Measurements from ENCODE around the gene WWOX.

Gene WWOX

DNA sequence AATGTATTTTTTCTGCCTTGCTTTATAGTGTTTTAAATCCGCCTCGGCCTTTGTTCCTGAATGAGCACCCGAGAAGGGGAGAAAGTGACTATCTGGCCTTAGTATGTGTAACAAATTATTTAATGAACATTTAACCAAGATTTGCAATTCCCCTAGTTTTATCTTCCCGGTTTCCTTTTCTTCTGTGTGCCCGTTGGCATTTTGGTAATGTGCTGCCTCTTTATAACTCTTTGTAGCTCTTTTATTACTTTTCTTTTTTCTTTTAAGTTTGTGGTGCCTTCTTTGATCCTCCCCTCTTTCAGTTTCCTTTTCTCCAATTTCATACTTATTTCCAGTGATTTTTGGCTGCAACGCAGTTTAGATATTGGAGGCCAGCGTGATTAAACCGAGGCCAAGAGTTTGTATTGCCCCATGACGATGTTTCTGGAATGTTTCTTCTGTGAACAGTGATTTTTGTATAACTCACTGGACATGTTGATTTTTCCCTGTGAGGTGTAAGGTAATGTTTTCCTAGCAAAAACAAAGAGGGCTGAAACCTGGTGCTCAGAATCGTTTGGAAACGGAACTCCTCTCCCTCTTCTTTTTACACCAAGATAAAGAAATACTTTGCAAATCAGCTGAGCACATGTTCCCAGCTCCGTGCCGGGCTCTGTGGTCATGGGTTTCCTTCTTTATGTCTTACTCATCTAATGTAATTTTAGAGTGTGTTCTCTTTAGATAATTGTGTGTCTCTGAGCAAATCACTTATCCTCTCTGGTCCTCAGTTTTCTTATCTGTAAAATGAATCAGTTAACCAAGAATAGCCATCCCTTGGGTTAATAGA is 344.3 kb downstream of the WWOX start:
- DNase-seq: peak; percentile 38

DNA sequence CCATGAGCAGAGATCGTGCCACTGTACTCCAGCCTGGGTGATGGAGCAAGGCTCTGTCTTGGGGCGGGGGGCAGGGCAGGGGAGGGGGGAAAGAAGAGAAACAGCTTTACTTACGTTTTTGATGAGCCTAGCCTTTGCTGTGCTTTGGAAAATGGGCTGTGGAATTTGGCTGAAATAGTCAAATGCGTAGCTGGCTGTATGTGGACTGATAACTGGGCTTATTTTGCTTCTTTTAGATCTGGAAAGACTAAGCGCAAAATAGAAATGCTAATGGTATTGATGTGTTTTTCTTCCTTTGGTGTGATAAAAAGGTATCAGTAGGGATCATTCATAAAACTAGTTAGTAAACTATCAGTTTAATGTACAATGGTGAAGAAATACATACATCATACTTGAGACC is 346.4 kb downstream of the WWOX start:
- no peak for DNase-seq

GRCh38 chr16:78446486-78446885 is 347.0 kb downstream of the WWOX start:
- DNase-seq: no peak

GRCh38 chr16:78446992-78447563 is 347.6 kb downstream of the WWOX start:
- DNase-seq: no peak

DNA sequence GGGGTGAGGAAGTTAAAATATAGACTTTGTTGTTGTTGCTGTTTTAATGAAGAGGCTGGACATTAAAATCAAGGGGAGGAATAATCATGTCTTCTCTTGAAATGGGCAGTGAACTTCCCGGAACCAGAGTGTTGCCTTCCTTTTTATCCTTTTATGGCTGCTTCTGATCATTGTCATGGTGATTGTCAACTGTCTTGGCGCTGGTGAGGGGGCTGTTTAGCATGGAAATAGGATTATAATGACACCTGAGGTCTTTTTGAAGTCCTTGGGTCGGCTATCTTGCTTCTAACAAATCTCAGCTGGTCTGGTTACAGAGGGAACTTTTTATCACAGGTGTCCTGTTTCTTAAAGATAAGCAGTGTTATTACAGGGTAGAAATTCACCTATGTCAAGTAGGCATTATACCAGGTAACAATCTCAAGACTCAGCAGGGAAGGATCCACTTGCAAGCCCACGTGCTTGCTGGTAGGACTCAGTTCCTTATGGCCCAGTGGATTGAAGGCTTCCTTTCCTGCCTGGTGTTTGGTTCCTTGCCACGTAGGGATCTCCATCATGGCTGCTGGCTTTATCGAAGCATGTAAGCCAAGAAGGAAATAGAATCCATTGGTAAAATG is 349.3 kb downstream of the WWOX start:
- DNase-seq: no peak

DNA sequence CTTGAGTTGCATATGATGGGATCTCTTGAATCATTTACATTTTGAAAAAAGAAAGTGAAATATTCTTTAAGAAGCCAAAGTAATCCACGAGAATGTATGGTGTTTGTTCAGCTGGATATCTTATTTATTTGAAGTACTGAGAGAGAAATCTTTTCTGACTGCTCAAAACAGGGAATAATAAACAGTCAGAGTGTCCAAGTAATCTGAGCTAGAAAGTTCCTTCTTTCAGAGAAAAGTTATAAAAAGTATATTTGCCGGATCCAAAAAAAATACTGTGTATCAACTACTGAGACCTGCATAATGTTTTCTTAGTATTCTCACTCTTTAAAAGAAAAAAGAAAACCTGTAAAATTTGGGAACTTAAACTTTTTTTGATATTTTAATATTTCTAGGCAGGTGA is 350.8 kb downstream of the WWOX start:
- DNase-seq: peak; percentile 31

GRCh38 chr16:78452025-78452555 is 352.6 kb downstream of the WWOX start:
- no peak for DNase-seq

DNA sequence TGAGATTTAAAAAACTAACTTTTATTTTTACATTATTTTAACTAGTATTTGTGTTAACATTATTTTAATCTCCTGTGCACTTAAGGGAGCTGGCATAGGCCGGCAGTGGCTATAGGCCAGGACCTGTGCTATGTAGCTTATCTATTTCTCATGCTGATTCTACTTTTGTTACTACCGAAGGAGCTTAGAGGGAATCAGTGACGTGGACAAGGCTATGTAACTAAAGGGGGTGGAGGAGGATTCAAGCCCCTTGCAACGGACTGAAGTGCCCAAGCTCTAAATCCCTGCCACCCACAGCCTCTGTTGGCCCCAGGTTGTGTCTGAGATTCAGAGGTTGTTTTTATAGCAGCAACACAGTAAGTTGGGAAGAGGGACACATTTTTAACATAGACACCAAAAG is 356.4 kb downstream of the WWOX start:
- DNase-seq: no peak

DNA sequence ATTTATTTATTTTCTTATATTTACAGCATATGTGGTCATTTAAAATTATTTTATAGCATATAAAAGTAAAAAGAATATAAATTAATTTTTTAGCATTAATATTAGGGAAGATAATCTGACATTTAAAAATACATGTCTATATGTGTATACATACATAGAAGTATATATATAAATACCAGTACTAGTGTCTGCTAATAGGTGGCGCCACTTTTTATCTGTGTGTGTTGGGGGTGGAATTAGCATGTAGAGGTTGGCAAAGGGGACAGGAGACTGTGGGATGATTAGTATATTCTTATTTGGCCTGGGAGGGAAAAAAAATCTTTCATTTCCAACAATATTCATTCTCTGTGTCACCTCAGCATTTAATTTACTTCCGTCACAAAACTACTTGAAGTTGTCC is 359.1 kb downstream of the WWOX start:
- no peak for DNase-seq

DNA sequence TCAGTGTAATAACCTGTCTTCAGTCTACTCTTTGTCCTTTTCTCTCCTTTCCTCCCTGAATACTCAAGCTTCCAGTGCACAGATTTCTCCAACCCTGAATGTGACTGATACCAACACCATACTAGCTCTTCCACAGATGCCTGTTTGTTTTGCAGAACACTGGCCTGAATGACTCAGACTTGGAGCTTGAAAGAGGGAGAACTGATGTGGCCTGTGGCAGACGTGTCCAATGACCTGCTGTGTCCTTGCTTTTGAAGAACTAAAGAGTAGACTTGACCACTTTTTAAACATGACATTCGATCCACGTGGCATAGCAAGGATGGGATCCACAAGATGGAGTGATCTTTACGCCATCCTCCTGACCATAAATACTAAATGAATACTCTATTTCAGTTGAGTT is 361.0 kb downstream of the WWOX start:
- DNase-seq: no peak

GRCh38 chr16:78461087-78461486 is 361.6 kb downstream of the WWOX start:
- no peak for DNase-seq

- no peak for DNase-seq
Measured at GRCh38 chr16:78461496-78462287, 362.2 kb downstream of the WWOX start.

DNA sequence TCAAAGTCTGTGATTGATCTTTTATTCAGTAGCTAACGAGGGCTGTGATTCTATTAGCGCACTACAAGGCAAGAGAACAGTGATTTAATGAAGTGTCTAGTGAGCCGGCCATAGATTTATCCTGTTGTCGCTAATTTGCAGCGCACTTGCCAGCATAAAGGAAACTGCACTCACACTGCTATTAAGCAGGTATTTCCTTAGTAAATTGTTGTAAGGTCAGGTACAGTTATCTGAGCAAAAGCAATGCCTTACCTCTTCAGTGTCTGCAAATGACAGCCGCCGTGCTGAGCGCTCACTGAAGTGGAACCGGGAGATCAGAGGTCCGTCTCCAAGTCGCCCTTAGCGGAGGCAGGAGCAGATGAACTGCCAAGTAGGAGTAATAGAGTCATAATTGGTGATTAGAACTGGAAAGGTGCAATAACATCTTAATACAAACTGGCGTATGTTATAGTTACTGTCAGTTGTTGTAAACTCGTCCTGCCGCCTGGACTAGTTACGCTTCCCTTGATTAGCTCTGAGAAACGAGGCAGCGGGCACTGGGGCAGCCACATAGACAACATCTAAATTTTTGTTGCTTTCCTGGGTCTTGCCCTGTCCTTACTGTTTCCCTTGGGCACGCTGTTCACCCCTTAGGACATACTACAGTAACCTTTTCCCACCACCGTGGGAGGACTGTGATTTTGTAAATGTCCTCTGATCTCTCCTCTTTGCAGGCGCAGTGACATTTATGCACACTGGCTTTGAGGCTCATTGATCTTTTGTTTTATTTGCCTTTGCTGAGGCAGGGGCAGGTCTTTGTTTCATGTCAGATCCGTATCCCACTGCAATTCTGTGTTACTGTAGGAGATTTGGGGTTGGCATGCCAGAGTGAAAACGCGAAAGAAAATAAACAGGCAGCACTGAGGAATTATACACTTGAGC is 363.1 kb downstream of the WWOX start:
- DNase-seq: peak; percentile 81

- DNase-seq: no peak
Measured at GRCh38 chr16:78463591-78463990, 364.1 kb downstream of the WWOX start.

DNA sequence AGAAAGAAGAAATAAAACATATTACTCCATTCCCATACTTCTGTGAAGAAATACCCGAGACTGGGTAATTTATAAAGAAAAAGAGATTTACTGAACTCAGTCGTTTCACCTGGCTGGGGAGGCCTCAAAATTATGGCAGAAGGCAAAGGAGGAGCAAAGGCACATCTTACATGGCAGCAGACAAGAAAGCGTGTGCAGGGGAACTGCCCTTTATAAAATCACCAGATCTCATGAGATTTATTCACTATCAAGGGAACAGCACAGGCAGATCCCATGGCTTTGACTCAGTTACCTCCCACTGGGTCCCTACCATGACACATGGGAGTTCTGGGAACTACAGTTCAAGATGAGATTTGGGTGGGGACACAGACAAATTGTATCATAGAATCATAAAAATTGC is 365.4 kb downstream of the WWOX start:
- no peak for DNase-seq

DNA sequence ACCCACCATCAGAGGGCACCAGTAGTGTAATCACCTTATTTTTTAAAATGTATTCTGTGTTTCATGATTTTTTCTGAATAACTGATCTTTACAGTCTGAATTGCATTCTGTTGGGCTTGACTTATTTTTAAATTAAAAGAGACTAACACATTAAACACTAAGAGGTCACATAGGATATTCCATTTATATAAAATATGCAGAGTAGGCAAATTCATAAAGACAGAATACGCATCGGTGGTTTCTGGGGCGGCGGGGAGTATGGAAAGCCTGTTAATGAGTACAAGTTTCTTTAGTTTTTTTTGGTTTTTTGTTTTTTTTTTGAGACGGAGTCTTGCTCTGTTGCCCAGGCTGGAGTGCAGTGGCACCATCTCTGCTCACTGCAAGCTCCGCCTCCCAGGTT is 366.3 kb downstream of the WWOX start:
- DNase-seq: no peak

DNA sequence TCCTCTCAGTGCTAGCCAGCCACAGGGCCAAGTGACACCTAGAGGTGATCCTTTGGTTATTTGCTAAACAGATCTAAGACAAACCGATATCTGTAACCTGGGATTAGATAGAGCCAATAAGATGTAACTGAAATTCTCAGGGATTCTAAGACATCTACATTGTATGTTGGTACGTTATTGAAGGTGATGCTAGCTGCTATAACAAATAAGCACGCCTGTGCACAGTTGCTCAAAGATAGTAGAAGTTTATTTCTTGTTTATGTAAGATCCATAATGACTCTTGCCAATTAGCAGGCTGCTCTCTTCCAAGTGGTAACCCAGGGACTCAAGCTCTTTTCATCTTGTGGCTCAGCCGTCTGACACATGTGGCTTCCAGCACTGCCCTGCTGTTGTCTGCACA is 370.3 kb downstream of the WWOX start:
- DNase-seq: no peak

DNA sequence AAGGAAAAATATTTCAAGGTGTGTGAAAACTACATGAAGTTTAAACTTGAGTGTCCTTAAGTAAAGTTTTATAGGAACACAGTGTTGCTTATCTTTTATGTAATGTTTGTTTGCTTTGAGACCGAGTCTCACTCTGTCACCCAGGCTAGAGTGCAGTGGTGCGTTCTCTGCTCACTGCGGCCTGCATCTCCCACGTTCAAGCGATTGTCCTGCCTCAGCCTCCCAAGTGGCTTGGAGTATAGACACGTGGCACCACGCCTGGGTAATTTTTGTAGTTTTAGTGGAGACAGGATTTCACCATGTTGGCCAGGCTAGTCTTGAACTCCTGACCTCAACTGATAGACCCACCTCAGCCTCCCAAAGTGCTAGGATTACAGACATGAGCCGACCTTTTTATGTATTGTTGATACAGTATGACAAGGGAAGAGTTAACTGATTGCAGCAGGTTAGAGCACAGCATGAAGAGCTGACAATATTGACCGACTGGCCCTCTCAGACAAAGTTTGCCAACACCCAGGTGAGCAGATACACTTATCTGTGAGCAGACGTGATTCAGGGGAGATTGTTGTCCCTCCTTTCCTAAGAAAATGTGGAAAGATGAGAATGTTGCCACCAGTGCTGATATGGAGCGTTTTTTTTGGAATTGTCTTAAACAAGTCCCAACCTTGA is 373.7 kb downstream of the WWOX start:
- DNase-seq: no peak

DNA sequence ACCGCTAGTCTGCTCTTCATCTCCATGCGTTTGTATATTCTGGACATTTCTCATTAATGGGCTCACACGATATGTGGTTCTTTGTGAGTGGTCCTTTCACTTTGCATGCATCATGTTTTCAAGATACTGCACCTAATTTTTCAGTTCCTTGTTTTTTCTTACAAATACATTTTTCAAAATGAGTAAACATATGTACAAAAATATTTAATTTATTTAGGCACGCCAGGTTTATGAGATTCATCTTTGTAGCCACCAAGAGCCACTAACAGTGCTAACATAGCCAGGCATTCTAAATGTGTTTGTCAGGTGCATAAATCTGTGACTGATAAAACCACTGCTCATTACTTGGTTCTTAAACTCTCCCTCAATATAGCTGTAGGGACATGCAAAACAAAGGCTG is 375.3 kb downstream of the WWOX start:
- no peak for DNase-seq

DNA sequence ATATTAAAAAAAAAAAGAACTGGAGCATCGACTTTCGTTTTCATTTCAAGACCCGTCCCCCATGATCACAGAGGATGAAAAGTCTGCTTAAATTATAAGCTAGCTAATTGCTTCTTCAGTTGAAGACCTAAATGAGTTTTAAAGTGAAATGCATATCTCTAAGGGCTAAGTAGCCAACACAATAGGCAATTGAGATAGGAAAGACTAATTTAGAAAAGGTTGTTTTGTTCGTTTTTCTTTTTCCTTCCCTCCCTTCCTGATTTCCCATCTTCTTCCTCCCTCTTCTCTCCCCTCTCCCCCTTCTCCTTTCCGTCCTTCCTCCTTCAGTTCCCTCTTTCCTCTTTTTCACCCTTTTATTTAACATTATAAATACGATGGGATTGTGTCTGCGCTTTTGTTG is 377.2 kb downstream of the WWOX start:
- DNase-seq: no peak

DNA sequence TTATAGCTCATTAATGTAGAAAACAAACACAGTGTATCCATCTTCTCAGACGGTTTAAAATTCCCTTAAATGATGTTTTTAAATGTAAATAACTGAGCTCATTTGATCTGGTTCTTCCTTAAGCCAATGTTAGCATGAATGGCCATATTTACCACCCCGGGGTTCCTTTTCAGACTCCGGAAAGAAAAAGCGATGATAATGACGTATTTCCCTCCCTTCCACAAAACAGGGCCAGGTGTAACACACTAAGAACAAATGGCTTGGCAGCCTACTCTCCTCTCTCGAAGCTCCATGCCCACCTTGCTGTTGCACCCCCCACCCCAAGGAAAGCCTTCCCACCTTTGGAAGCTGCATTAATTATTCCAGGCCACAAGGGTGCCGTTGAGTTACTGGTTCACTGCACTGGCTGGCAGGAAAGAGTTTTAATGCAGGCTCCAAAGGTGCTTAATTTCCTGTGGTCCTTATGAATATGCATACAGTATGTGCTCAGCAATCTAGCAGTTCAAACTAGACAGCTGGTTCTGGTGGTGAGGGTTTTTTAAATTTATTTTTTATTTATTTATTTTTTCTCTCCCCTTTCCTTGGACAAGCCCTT is 378.9 kb downstream of the WWOX start:
- peak; percentile 51 for DNase-seq
